H9 (cell line): ENCODE results near the gene SERPINB4. TPM values are rescaled to one million over a fixed set of nuclear protein-coding genes. Genes with fewer than 3 reads are reported as not detected.

ENCODE experiments used
- DNase-seq: peaks from one replicate; pipeline ENCODE4 v3.0.0-alpha.2; 2017
- H2AFZ ChIP-seq: one replicate; pipeline ENCODE4 v1.6.1; 2013; ENCODE audit warnings: mild to moderate bottlenecking, low read length, control low read depth, moderate library complexity
- H2AK5ac ChIP-seq: 2 replicates; pipeline ENCODE4 v1.6.1; 2013; ENCODE audit warnings: low read length, control low read depth, mixed read lengths; ENCODE audit not compliant: insufficient read length
- H2BK120ac ChIP-seq: one replicate; pipeline ENCODE4 v1.6.1; 2013; ENCODE audit warnings: low read depth, mild to moderate bottlenecking, low read length, control low read depth, inconsistent platforms; ENCODE audit not compliant: poor library complexity, severe bottlenecking
- H2BK12ac ChIP-seq: 2 replicates; pipeline ENCODE4 v1.6.1; 2013; ENCODE audit warnings: low read length, control low read depth, mixed read lengths, low read depth; ENCODE audit not compliant: insufficient read length
- H2BK15ac ChIP-seq: 2 replicates; pipeline ENCODE4 v1.6.1; 2013; ENCODE audit warnings: low read depth, low read length, control low read depth
- H2BK20ac ChIP-seq: one replicate; pipeline ENCODE4 v1.6.1; 2013; ENCODE audit warnings: low read depth, mild to moderate bottlenecking, low read length, control low read depth, inconsistent platforms; ENCODE audit not compliant: poor library complexity, severe bottlenecking
- H2BK5ac ChIP-seq: 2 replicates; pipeline ENCODE4 v1.6.1; 2013; ENCODE audit warnings: low read length, control low read depth, mixed read lengths; ENCODE audit not compliant: insufficient read length
- H3K14ac ChIP-seq: 2 replicates; pipeline ENCODE4 v1.6.1; 2013; ENCODE audit warnings: low read length, control low read depth; ENCODE audit not compliant: insufficient read depth
- H3K18ac ChIP-seq: 2 replicates; pipeline ENCODE4 v1.6.1; 2013; ENCODE audit warnings: low read depth, mild to moderate bottlenecking, mixed read lengths, low read length, control low read depth; ENCODE audit not compliant: insufficient read length
- H3K23ac ChIP-seq: 2 replicates; pipeline ENCODE4 v1.6.1; 2013; ENCODE audit warnings: low read length, control low read depth, mixed read lengths, low read depth; ENCODE audit not compliant: insufficient read length
- H3K23me2 ChIP-seq: 2 replicates; pipeline ENCODE4 v1.6.1; 2013; ENCODE audit warnings: low read depth, mild to moderate bottlenecking, mixed read lengths, low read length, control low read depth; ENCODE audit not compliant: insufficient read length, poor library complexity, severe bottlenecking
- H3K27ac ChIP-seq: 2 replicates; pipeline ENCODE4 v1.5.1; 2013; ENCODE audit warnings: low read length, control low read depth, mixed read lengths, low read depth; ENCODE audit not compliant: insufficient read length
- H3K27me3 ChIP-seq: 2 replicates; pipeline ENCODE4 v1.6.1; 2013; ENCODE audit warnings: low read length, control low read depth, inconsistent platforms; ENCODE audit not compliant: insufficient read depth
- H3K4ac ChIP-seq: 2 replicates; pipeline ENCODE4 v1.6.1; 2013; ENCODE audit warnings: low read depth, mild to moderate bottlenecking, control low read depth, inconsistent platforms, low read length, moderate library complexity
- H3K4me1 ChIP-seq: 2 replicates; pipeline ENCODE4 v1.6.1; 2013; ENCODE audit warnings: low read length, control low read depth, inconsistent platforms; ENCODE audit not compliant: insufficient read depth
- H3K4me2 ChIP-seq: 2 replicates; pipeline ENCODE4 v1.6.1; 2013; ENCODE audit warnings: low read length, control low read depth, mixed read lengths; ENCODE audit not compliant: insufficient read length, insufficient read depth
- H3K56ac ChIP-seq: 2 replicates; pipeline ENCODE4 v1.6.1; 2013; ENCODE audit warnings: low read depth, mild to moderate bottlenecking, mixed read lengths, low read length, control low read depth; ENCODE audit not compliant: insufficient read length
- H3K79me1 ChIP-seq: 2 replicates; pipeline ENCODE4 v1.6.1; 2013; ENCODE audit warnings: low read depth, mild to moderate bottlenecking, moderate library complexity, low read length, control low read depth, inconsistent platforms; ENCODE audit not compliant: insufficient read depth, poor library complexity, severe bottlenecking
- H3K79me2 ChIP-seq: 2 replicates; pipeline ENCODE4 v1.6.1; 2013; ENCODE audit warnings: low read length, control low read depth, inconsistent platforms; ENCODE audit not compliant: insufficient read depth
- H3K9ac ChIP-seq: 2 replicates; pipeline ENCODE4 v1.6.1; 2013; ENCODE audit warnings: low read length, control low read depth, mixed read lengths; ENCODE audit not compliant: insufficient read length; ENCODE audit errors: extremely low read depth
- H3K9me3 ChIP-seq: one replicate; pipeline ENCODE4 v1.6.1; 2013; ENCODE audit warnings: low read depth, low read length, inconsistent platforms; ENCODE audit not compliant: control insufficient read depth
- H3T11ph ChIP-seq: one replicate; pipeline ENCODE4 v1.6.1; 2013; ENCODE audit warnings: mild to moderate bottlenecking, low read length, control low read depth, inconsistent platforms
- H4K20me1 ChIP-seq: one replicate; pipeline ENCODE4 v1.6.1; 2013; ENCODE audit not compliant: control insufficient read depth, insufficient read length, insufficient read depth
- H4K5ac ChIP-seq: 2 replicates; pipeline ENCODE4 v1.6.1; 2013; ENCODE audit warnings: low read depth, mild to moderate bottlenecking, mixed read lengths, low read length, control low read depth; ENCODE audit not compliant: insufficient read length
- H4K8ac ChIP-seq: replicated peaks from 2 replicates; pipeline ENCODE4 v1.6.1; 2013; ENCODE audit warnings: low read length, control low read depth, mixed read lengths, low read depth; ENCODE audit not compliant: insufficient read length
- H4K91ac ChIP-seq: 2 replicates; pipeline ENCODE4 v1.6.1; 2013; ENCODE audit warnings: low read depth, mild to moderate bottlenecking, moderate library complexity, mixed read lengths, low read length, control low read depth; ENCODE audit not compliant: insufficient read length
- H3K27ac Mint-ChIP-seq, 3 experiments: 2 replicates in 2 of 3; 3 replicates in 1 of 3; pipeline ENCODE4 v1.8.0; 2020 to 2021; ENCODE audit warnings: mixed read lengths in 3 of 3, mild to moderate bottlenecking in 1 of 3, moderate library complexity in 1 of 3
- H3K27me3 Mint-ChIP-seq: 2 replicates; pipeline ENCODE4 v1.8.0; 2021; ENCODE audit warnings: low read depth, mild to moderate bottlenecking, moderate library complexity, mixed read lengths
- H3K36me3 Mint-ChIP-seq, 3 experiments: 2 replicates in 2 of 3; 3 replicates in 1 of 3; pipeline ENCODE4 v1.8.0; 2020 to 2021; ENCODE audit warnings: low read depth in 3 of 3, mixed read lengths in 3 of 3; ENCODE audit not compliant: insufficient read depth in 1 of 3
- H3K4me1 Mint-ChIP-seq, 2 experiments: 2 replicates each; pipeline ENCODE4 v1.8.0; 2020; ENCODE audit warnings: mixed read lengths in 2 of 2
- H3K4me3 Mint-ChIP-seq, 2 experiments: 2 replicates in 1 of 2; 3 replicates in 1 of 2; pipeline ENCODE4 v1.8.0; 2020 to 2021; ENCODE audit warnings: mild to moderate bottlenecking in 2 of 2, mixed read lengths in 2 of 2, moderate library complexity in 1 of 2
- H3K9me3 Mint-ChIP-seq, 2 experiments: 2 replicates in 1 of 2; 3 replicates in 1 of 2; pipeline ENCODE4 v1.8.0; 2020; ENCODE audit warnings: mild to moderate bottlenecking in 2 of 2, mixed read lengths in 2 of 2, moderate library complexity in 1 of 2
- WGBS: extraction: QIAGEN DNeasy Blood & Tissue Kit; methylation state at CpG from one replicate; pipeline ENCODE4 v1.1.7; 2013; ENCODE audit warnings: missing lambda C conversion rate, low lambda C conversion rate, mixed read lengths; ENCODE audit not compliant: insufficient read length; ENCODE audit errors: extremely low coverage; 5-methylcytosine and 5-hydroxymethylcytosine counted together
- total RNA-seq: library from RNA; stranded (reverse); gene quantifications from 2 replicates; pipeline ENCODE4 v1.2.1, GENCODE V29; 2021
- TF ChIP-seq, protein P1 (sequence below): fragments of 200-600 bp; sonication (generic); conservative IDR thresholded peaks from 3 replicates; pipeline ENCODE4 v1.8.0; 2021; ENCODE audit warnings: antibody characterized with exemption, mild to moderate bottlenecking

The SERPINB4 gene
- total RNA-seq, 1 experiment from 2014 or later: 4.1 TPM

DNA sequence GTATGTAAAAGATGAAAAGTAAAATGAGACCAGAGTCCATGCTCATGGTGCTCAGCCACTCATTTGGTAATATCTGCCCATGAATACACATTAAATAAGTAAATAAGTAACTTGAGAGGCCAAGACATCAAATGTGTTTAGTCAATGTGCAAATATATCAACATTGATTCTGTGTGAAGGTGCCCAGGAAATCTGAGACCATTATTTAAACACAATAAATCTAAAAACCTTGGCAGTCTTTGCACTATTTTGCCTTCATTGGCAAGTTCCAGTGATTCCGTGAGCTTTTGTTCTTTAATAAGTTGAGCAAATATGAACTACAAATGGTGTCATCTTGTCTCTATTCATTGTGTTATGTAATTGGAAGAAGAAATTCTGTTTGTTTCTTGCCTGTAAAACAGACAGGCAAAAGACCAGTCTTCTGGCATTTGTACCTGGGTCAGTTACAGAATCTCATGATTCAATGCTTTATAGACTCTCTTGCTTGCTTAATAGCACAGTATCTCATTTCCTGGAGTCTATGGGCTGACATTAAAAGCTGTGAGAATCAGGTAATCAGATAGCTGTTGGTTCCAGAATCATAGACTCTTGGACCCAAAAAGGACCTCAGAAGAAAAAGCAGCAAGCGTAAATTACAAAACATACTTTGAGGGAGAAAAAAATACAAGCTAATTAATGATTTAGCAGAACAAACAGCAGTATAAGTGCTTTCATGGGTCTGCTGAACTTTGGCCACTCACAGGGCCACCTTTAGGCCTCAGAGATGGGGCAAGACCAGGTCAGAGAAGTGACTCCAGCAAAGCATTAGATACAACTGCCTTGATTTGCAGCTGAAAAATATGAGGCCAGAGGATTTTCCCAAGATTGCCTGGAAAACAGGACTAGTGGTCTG is 37.6 kb upstream of the SERPINB4 start:
- no peak overlapping the region for H3T11ph ChIP-seq
- no peak overlapping the region for H3K27ac Mint-ChIP-seq
- no peak overlapping the region for H3K14ac ChIP-seq
- no peak overlapping the region for H3K4me3 Mint-ChIP-seq
- no peak overlapping the region for H3K27ac ChIP-seq
- no peak overlapping the region for H3K18ac ChIP-seq
- H4K91ac ChIP-seq: no peak overlapping the region
- no peak overlapping the region for H2BK5ac ChIP-seq
- peaks cover 0 to 2% of the 10 kb centered on the region in 2 experiments for H3K9me3 Mint-ChIP-seq
- no peaks in the 10 kb centered on the region for H4K20me1 ChIP-seq
- TF ChIP-seq, protein P1, sequence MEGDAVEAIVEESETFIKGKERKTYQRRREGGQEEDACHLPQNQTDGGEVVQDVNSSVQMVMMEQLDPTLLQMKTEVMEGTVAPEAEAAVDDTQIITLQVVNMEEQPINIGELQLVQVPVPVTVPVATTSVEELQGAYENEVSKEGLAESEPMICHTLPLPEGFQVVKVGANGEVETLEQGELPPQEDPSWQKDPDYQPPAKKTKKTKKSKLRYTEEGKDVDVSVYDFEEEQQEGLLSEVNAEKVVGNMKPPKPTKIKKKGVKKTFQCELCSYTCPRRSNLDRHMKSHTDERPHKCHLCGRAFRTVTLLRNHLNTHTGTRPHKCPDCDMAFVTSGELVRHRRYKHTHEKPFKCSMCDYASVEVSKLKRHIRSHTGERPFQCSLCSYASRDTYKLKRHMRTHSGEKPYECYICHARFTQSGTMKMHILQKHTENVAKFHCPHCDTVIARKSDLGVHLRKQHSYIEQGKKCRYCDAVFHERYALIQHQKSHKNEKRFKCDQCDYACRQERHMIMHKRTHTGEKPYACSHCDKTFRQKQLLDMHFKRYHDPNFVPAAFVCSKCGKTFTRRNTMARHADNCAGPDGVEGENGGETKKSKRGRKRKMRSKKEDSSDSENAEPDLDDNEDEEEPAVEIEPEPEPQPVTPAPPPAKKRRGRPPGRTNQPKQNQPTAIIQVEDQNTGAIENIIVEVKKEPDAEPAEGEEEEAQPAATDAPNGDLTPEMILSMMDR: no peak
- no peak overlapping the region for H2BK120ac ChIP-seq
- H3K4ac ChIP-seq: no peak overlapping the region
- H2AK5ac ChIP-seq: no peak overlapping the region
- peaks cover 24 to 25% of the 10 kb centered on the region in 2 experiments for H3K4me1 Mint-ChIP-seq
- no peak overlapping the region for H4K5ac ChIP-seq
- H3K4me2 ChIP-seq: no peak overlapping the region
- no peak for DNase-seq
- no peaks in the 10 kb centered on the region for H3K9me3 ChIP-seq
- no peak overlapping the region for H3K56ac ChIP-seq
- no peak overlapping the region for H4K8ac ChIP-seq
- peaks cover 4% of the 10 kb centered on the region; the same call in 1 of the 2 replicates for H3K4me1 ChIP-seq
- H3K79me1 ChIP-seq: no peaks in the 10 kb centered on the region
- H3K23me2 ChIP-seq: no peaks in the 10 kb centered on the region
- no peak overlapping the region for H3K9ac ChIP-seq
- H3K79me2 ChIP-seq: no peaks in the 10 kb centered on the region
- no peak overlapping the region for H2BK20ac ChIP-seq
- H2AFZ ChIP-seq: no peak overlapping the region
- no peaks in the 10 kb centered on the region; the same call in 1 of the 2 replicates for H3K27me3 Mint-ChIP-seq
- H3K36me3 Mint-ChIP-seq: peaks cover 0 to 3% (median 0%) of the 10 kb centered on the region in 3 experiments; a peak in 2 of 7 replicates
- H3K23ac ChIP-seq: no peak overlapping the region
- WGBS: no CpG with 5 or more reads among the region's 2 CpGs
- no peak overlapping the region for H2BK15ac ChIP-seq
- H3K27me3 ChIP-seq: no peaks in the 10 kb centered on the region
- H2BK12ac ChIP-seq: no peak overlapping the region
